Ramos (cell line): ENCODE results near the gene CMC2.

ENCODE experiments used
- in situ Hi-C: fragments of 300-500 bp; cut with MboI; formaldehyde crosslinking; loops from one replicate; pipeline ENCODE4 v1.14.3; 2022; ENCODE audit warnings: low sequenced_read_pairs; ENCODE audit not compliant: unreplicated experiment

Gene CMC2

DNA sequence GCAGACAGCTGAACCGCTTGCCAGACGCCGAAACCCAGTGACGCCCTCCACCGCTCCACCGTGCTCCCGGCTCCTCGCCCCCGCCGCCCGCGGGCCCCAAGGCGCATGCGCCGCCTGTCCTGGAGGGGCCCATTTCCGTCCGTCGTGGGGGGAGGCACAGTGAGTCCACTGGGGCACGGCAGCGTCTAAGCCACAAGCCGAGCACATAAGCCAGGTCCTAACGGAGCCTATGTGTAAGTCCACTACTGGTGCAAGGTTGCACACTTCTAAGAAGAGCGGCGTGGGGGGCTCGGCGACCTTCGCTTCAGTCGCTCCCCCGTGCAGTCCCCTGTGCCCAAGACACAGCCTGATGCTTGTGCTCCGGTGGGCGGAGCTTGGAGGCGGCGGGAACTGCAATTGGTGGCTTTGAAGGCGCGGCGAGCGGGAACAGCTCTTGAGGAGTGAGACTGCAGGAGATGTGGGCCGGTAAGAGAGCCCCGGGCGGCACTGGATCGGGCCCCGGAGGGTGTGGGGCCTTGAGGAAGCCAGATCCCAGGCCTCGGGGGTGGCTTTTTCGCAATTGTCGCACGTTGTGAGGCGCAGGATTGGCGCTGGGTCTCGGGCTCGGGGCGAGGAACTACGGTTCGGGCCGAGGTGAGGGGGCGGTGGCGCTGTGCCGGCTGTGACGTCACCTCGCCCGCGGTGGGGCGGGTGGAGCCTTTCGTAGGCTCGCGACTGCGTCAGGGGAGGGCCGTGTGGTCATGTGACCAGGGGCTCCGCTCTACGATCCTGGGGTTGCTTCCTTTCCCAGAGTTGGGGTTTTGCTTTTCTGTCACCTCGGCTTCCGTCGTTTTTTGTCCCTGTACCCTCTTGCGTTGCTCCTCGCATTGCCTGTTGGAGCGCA lies at the start of gene CMC2, which contains the start of gene CENPN:
CMC2 (minus strand) TSS at position 73 of the 883 bp plus-strand sequence. CDS start 9,491 bp downstream, outside the sequence.
CENPN (plus strand) TSS at position 402 of the 883 bp plus-strand sequence. CDS start 4,726 bp downstream, outside the sequence.
- in situ Hi-C loops = no loop called here

DNA sequence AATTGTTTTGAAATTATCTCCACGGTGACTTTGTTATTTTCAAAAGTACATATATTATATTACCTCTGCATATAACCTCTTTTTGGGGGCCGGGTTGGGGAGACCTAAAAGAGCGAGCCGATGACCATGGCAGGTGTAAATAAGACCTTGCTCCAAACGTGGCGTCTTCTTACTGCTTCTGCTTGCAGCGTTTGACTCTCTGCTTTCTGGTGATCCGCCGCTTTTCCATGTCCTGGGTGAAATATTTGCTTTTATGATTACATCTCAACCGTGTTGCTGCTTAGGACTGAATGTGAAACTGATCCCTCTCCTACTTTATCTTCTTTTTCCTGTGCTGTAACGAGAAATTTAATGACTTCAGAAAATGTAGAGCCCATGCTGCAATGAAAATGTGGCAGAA lies 47.1 kb upstream of the CMC2 start:
- in situ Hi-C loops = no loop called here

DNA sequence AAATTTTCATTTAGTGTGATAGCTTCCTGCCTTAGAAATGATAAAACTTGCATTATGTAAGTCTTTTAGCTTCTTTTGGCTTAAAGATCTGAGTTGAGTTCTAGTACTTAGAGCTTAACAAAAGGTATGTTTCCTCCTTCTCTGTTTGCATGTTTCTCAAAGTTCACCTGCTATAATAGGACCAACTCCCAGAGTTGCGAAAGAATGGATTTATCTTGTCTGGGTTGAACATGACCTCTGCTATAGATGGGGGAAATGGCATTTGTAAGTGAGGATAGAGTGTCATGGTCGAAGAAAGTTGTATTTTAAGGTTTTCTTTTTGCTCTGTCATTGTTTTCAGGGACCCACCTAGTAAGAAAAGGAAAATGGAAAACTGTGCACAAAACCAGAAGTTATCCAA lies 36.1 kb upstream of the CMC2 start:
- in situ Hi-C loops = loop anchor here (25.0 kb wide), 1 partner anchor 694 kb away; no protein-coding TSS in a partner anchor

GRCh38 chr16:81041696-81042095 lies 35.0 kb upstream of the CMC2 start:
- in situ Hi-C loops = loop anchor here (25.0 kb wide), 1 partner anchor 696 kb away; no protein-coding TSS in a partner anchor

- in situ Hi-C loops = loop anchor here (25.0 kb wide), 1 partner anchor 696 kb away; no protein-coding TSS in a partner anchor
Observed at GRCh38 chr16:81040842-81041241, 34.2 kb upstream of the CMC2 start.

DNA sequence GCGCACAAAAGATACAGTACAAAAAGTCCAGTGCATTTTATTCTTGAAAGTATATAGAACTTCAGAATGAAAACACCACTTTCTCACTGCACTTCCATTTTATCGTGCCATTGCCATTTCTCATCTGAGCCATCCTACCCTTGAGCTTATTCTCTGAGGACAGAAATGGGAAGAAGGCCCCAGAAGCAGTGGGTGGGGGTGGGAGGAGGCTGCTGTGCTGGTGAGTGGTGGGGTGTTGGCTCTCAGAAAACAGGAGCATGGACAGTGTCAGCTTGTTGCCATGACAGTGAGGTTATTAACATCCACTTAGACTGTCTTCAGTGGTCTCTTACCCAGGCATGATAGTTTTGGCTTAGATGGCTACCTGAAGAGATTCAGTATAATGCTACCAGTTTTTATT lies 33.4 kb upstream of the CMC2 start:
- in situ Hi-C loops = loop anchor here (25.0 kb wide), 1 partner anchor 697 kb away; no protein-coding TSS in a partner anchor

DNA sequence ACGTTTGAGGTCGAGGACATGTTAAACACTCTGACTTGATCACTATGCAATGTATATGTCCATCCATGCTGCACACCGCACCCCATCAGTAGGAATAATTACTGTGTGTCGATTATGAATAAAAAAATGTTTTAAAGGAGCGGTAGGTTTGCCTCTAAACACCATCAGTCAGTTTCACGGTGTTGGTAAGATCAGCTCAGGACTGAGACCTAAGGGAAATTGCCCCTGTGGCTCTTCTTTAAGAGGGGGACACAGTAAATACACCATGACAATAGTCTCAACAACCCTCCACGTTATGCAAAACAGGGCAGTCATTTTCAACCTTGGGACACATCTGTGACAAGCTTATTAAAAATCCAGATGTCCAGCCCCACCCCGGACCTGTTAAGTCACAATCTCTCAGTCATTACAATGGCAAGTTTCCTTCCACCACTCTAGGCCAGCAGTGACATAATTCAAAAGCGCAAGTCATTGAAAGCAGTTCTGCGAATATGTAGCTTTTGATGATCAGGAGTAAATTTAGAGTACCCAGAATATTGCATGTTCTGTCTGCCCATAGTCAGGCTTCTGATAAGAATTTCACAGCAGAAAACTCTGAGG lies 30.2 kb upstream of the CMC2 start:
- in situ Hi-C loops = loop anchor here (25.0 kb wide), 1 partner anchor 700 kb away; no protein-coding TSS in a partner anchor

- in situ Hi-C loops = loop anchor here (25.0 kb wide), 1 partner anchor 701 kb away; no protein-coding TSS in a partner anchor
Observed at GRCh38 chr16:81035975-81036750, 29.5 kb upstream of the CMC2 start.

DNA sequence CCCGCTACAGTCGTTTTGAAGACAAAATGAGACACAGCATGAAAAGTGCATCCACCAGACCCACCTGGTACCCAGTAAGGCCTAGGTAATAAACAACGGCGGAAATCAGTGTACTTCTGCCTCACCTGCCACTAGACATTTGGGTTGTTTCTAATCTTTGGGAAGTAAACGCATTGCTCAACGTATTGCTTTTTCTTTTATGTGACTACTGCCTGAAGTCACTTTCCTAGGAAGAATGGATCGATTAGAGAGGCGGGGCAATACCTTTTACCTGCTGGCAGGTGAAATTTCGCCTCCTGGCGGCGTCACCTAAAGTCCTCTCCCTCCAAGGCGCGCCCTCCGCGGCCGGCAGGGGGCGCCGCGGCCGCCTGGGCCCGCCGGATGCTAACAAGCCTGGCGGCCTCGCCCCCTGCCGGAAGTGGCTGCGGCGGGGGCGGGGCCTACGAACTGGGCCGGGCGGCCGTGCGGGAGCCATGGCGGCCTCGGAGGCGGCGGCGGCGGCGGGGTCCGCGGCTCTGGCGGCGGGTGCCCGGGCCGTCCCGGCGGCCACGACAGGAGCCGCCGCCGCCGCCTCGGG lies 28.8 kb upstream of the CMC2 start, which contains the start of gene ATMIN:
ATMIN (plus strand) TSS at position 445 of the 577 bp plus-strand sequence; CDS start at position 474, 29 bp downstream.
- in situ Hi-C loops = loop anchor here (25.0 kb wide), 1 partner anchor 702 kb away; no protein-coding TSS in a partner anchor

DNA sequence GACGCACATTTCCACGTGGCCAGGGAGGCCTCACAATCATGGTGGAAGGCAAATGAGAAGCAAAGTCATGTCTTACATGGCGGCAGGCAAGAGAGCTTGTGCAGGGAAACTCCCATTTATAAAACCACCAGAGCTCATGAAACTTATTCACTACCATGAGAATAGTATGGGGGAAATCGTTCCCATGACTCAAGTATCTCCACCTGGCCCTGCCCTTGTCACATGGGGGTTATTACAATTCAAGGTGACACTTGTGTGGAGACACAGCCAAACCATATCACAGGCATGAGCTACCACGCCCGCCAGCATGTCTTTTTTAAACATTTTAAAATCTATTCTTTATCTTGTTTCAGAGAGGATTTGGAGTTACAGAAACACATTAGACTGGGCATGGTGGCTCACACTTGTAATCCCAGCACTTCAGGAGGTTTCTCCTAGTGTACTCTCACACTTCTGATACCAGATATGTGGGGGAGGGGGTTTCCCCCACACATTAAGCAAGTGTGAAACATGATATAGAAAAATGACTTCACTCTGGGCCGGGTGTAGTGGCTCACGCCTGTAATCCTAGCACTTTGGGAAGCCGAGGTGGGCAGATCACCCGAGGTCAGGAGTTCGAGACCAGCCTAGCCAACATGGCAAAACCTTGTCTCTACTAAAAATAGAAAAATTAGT lies 23.4 kb upstream of the CMC2 start:
- in situ Hi-C loops = loop anchor here (25.0 kb wide), 1 partner anchor 707 kb away; no protein-coding TSS in a partner anchor

- in situ Hi-C loops = loop anchor here (25.0 kb wide), 1 partner anchor 711 kb away; no protein-coding TSS in a partner anchor
Observed at GRCh38 chr16:81026429-81026828, 19.7 kb upstream of the CMC2 start.

DNA sequence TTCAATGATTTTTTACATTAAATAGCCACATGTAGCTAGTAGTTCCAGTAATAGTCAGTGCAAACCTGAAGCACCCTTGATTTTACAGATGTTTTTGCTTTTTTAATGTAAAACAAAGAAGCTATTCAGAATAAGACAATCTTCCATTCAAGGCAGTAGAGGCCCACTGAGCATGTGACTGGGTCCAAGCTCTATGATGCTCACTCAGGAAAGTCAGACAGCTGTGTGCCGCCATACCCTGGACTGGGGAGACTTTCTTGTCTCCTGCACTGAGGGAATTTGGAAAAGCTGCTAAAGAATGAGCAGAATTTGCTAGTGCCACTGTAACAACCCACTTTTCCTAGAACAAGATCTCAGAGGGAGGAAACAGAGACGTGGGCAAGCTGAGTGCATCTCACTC lies 11.8 kb upstream of the CMC2 start:
- in situ Hi-C loops = no loop called here

DNA sequence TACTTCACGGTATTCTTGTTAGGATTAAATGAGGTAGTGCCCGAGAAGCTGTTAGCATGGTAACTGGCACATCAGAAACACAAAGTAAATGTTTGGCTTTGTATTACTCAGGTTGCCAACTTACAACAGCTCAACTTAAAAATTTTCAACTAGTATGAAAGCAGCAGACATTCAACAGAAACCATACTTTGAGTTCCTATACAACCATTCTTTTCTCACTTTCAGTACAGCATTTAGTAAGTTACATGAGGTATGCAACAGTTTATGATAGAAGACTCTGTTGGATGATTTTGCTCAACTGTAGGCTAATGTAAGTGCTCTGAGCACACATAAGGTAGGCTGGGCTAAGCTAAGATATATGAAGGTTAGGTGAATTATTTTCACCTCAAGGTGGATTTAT lies 8.0 kb upstream of the CMC2 start:
- in situ Hi-C loops = no loop called here

GRCh38 chr16:81012974-81013373 lies 6.3 kb upstream of the CMC2 start:
- in situ Hi-C loops = no loop called here

- in situ Hi-C loops = no loop called here
Observed at GRCh38 chr16:81008505-81008789, 1.8 kb upstream of the CMC2 start.

- in situ Hi-C loops = no loop called here
Observed at GRCh38 chr16:81006211-81006812, 373 bp downstream of the CMC2 start.

GRCh38 chr16:81005610-81006161 lies 999 bp downstream of the CMC2 start:
- in situ Hi-C loops = no loop called here

- in situ Hi-C loops = no loop called here
Observed at GRCh38 chr16:81004646-81005353, 1.9 kb downstream of the CMC2 start.
